Measurements from ENCODE around the gene ERVMER34-1. TPM values are rescaled to one million over a fixed set of nuclear protein-coding genes. Genes with fewer than 3 reads are reported as not detected.
A peak's percentile ranks its signal among the peaks of the same experiment; 100 is the strongest.

Gene ERVMER34-1
- total RNA-seq (2014; rRNA removed; shearing (Covaris generic)) = 0.19 and 0.21 TPM in 2 replicates
- polyA plus RNA-seq (2015; cell fraction: cytosol; rRNA removed) = 0.06 and 0.29 TPM in 2 replicates
- not detected in 2 replicates for polyA plus RNA-seq (2015; cell fraction: nucleus; rRNA removed)

- in situ Hi-C loops (cut with HindIII; ENCODE audit: low pct_unique_long_range_greater_than_20kb, low sequenced_read_pairs) = no loop called here
Measured at GRCh38 chr4:52750819-52751486, at the start of gene ERVMER34-1. Gene ERVMER34-1, minus strand, starts transcription at chr4:52751425. Its CDS starts 5,905 bp downstream, at chr4:52745520.

GRCh38 chr4:52799813-52800212, 48.6 kb upstream of the ERVMER34-1 start:
- DNase-seq (ENCODE audit: low read depth, low spot score) = peak; percentile 19
- in situ Hi-C loops (cut with HindIII; ENCODE audit: low pct_unique_long_range_greater_than_20kb, low sequenced_read_pairs) = no loop called here

More at GRCh38 chr4:52750819-52751486, at the start of gene ERVMER34-1:
- no peak for DNase-seq (ENCODE audit: low read depth, low spot score)

- DNase-seq (ENCODE audit: low read depth, low spot score) = no peak
- in situ Hi-C loops (cut with HindIII; ENCODE audit: low pct_unique_long_range_greater_than_20kb, low sequenced_read_pairs) = no loop called here
Measured at GRCh38 chr4:52795533-52795932, 44.3 kb upstream of the ERVMER34-1 start.

GRCh38 chr4:52791936-52792335, 40.7 kb upstream of the ERVMER34-1 start:
- in situ Hi-C loops (cut with HindIII; ENCODE audit: low pct_unique_long_range_greater_than_20kb, low sequenced_read_pairs) = no loop called here
- DNase-seq (ENCODE audit: low read depth, low spot score) = no peak

- no peak for DNase-seq (ENCODE audit: low read depth, low spot score)
- in situ Hi-C loops (cut with HindIII; ENCODE audit: low pct_unique_long_range_greater_than_20kb, low sequenced_read_pairs) = no loop called here
Measured at GRCh38 chr4:52789774-52790173, 38.5 kb upstream of the ERVMER34-1 start.

GRCh38 chr4:52788806-52789205, 37.6 kb upstream of the ERVMER34-1 start:
- in situ Hi-C loops (cut with HindIII; ENCODE audit: low pct_unique_long_range_greater_than_20kb, low sequenced_read_pairs) = no loop called here
- no peak for DNase-seq (ENCODE audit: low read depth, low spot score)

- in situ Hi-C loops (cut with HindIII; ENCODE audit: low pct_unique_long_range_greater_than_20kb, low sequenced_read_pairs) = no loop called here
- DNase-seq (ENCODE audit: low read depth, low spot score) = no peak
Measured at GRCh38 chr4:52783069-52783468, 31.8 kb upstream of the ERVMER34-1 start.

GRCh38 chr4:52780617-52781354, 29.6 kb upstream of the ERVMER34-1 start:
- DNase-seq (ENCODE audit: low read depth, low spot score) = peak; percentile 26
- in situ Hi-C loops (cut with HindIII; ENCODE audit: low pct_unique_long_range_greater_than_20kb, low sequenced_read_pairs) = no loop called here

GRCh38 chr4:52780206-52780605, 29.0 kb upstream of the ERVMER34-1 start:
- in situ Hi-C loops (cut with HindIII; ENCODE audit: low pct_unique_long_range_greater_than_20kb, low sequenced_read_pairs) = no loop called here
- DNase-seq (ENCODE audit: low read depth, low spot score) = no peak

GRCh38 chr4:52760256-52760655, 9.0 kb upstream of the ERVMER34-1 start:
- in situ Hi-C loops (cut with HindIII; ENCODE audit: low pct_unique_long_range_greater_than_20kb, low sequenced_read_pairs) = no loop called here
- DNase-seq (ENCODE audit: low read depth, low spot score) = no peak

- in situ Hi-C loops (cut with HindIII; ENCODE audit: low pct_unique_long_range_greater_than_20kb, low sequenced_read_pairs) = no loop called here
- DNase-seq (ENCODE audit: low read depth, low spot score) = no peak
Measured at GRCh38 chr4:52755426-52755825, 4.2 kb upstream of the ERVMER34-1 start.

GRCh38 chr4:52752936-52753335, 1.7 kb upstream of the ERVMER34-1 start:
- DNase-seq (ENCODE audit: low read depth, low spot score) = no peak
- in situ Hi-C loops (cut with HindIII; ENCODE audit: low pct_unique_long_range_greater_than_20kb, low sequenced_read_pairs) = no loop called here

GRCh38 chr4:52751487-52751911, 274 bp upstream of the ERVMER34-1 start:
- DNase-seq (ENCODE audit: low read depth, low spot score) = peak; percentile 26
- in situ Hi-C loops (cut with HindIII; ENCODE audit: low pct_unique_long_range_greater_than_20kb, low sequenced_read_pairs) = no loop called here

- no peak for DNase-seq (ENCODE audit: low read depth, low spot score)
- in situ Hi-C loops (cut with HindIII; ENCODE audit: low pct_unique_long_range_greater_than_20kb, low sequenced_read_pairs) = no loop called here
Measured at GRCh38 chr4:52750213-52750612, 1.0 kb downstream of the ERVMER34-1 start.

- no peak for DNase-seq (ENCODE audit: low read depth, low spot score)
- in situ Hi-C loops (cut with HindIII; ENCODE audit: low pct_unique_long_range_greater_than_20kb, low sequenced_read_pairs) = no loop called here
Measured at GRCh38 chr4:52748432-52748831, 2.8 kb downstream of the ERVMER34-1 start.

- no peak for DNase-seq (ENCODE audit: low read depth, low spot score)
- in situ Hi-C loops (cut with HindIII; ENCODE audit: low pct_unique_long_range_greater_than_20kb, low sequenced_read_pairs) = no loop called here
Measured at GRCh38 chr4:52744588-52744987, 6.6 kb downstream of the ERVMER34-1 start.

GRCh38 chr4:52743444-52744019, 7.7 kb downstream of the ERVMER34-1 start:
- no peak for DNase-seq (ENCODE audit: low read depth, low spot score)
- in situ Hi-C loops (cut with HindIII; ENCODE audit: low pct_unique_long_range_greater_than_20kb, low sequenced_read_pairs) = no loop called here

GRCh38 chr4:52729586-52729985, 21.6 kb downstream of the ERVMER34-1 start:
- no peak for DNase-seq (ENCODE audit: low read depth, low spot score)
- in situ Hi-C loops (cut with HindIII; ENCODE audit: low pct_unique_long_range_greater_than_20kb, low sequenced_read_pairs) = no loop called here

Measured in SK-MEL-5 (cell line).